ENCODE results near the gene PIGH.

PIGH gene

GRCh38 chr14:67582061-67582460 is 18.0 kb downstream of the PIGH start:
- H3K27ac ChIP-seq: no peak overlapping the region
- no peaks in the 10 kb centered on the region for H3K27me3 ChIP-seq (ENCODE audit: insufficient read depth, low read depth)

GRCh38 chr14:67581643-67582042 is 18.4 kb downstream of the PIGH start:
- Histone ChIP-seq H3K79me2 (ENCODE audit: insufficient read depth, low read depth) (no peaks in the 10 kb centered on the region), H2AFZ (ENCODE audit: low read depth) (no peak overlapping the region), H4K20me1 (ENCODE audit: insufficient read depth) (no peaks in the 10 kb centered on the region), H3K4me3 (IDR thresholded peaks at IDR 0.05; ENCODE audit: insufficient read depth, low read depth, low read length) (no peak overlapping the region), H3K9ac (no peak overlapping the region), H3K27me3 (ENCODE audit: insufficient read depth, low read depth) (no peaks in the 10 kb centered on the region), H3K36me3 (ENCODE audit: insufficient read depth) (no peaks in the 10 kb centered on the region), H3K4me2 (no peak overlapping the region), H3K27ac (no peak overlapping the region), H3K4me1 (ENCODE audit: low read depth, poor library complexity, severe bottlenecking) (no peaks in the 10 kb centered on the region)
- TF ChIP-seq, protein P1, sequence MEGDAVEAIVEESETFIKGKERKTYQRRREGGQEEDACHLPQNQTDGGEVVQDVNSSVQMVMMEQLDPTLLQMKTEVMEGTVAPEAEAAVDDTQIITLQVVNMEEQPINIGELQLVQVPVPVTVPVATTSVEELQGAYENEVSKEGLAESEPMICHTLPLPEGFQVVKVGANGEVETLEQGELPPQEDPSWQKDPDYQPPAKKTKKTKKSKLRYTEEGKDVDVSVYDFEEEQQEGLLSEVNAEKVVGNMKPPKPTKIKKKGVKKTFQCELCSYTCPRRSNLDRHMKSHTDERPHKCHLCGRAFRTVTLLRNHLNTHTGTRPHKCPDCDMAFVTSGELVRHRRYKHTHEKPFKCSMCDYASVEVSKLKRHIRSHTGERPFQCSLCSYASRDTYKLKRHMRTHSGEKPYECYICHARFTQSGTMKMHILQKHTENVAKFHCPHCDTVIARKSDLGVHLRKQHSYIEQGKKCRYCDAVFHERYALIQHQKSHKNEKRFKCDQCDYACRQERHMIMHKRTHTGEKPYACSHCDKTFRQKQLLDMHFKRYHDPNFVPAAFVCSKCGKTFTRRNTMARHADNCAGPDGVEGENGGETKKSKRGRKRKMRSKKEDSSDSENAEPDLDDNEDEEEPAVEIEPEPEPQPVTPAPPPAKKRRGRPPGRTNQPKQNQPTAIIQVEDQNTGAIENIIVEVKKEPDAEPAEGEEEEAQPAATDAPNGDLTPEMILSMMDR (conservative IDR thresholded peaks at IDR 0.05; ENCODE audit: low read depth, low read length): no peak

More at GRCh38 chr14:67582061-67582460, 18.0 kb downstream of the PIGH start:
- no peaks in the 10 kb centered on the region for H4K20me1 ChIP-seq (ENCODE audit: insufficient read depth)
- H3K36me3 ChIP-seq (ENCODE audit: insufficient read depth): no peaks in the 10 kb centered on the region
- TF ChIP-seq, protein P1 (conservative IDR thresholded peaks at IDR 0.05; ENCODE audit: low read depth, low read length): no peak
- no peaks in the 10 kb centered on the region for H3K79me2 ChIP-seq (ENCODE audit: insufficient read depth, low read depth)
- H2AFZ ChIP-seq (ENCODE audit: low read depth): no peak overlapping the region
- no peak overlapping the region for H3K4me2 ChIP-seq
- H3K4me3 ChIP-seq (IDR thresholded peaks at IDR 0.05; ENCODE audit: insufficient read depth, low read depth, low read length): no peak overlapping the region
- H3K4me1 ChIP-seq (ENCODE audit: low read depth, poor library complexity, severe bottlenecking): no peaks in the 10 kb centered on the region
- no peak overlapping the region for H3K9ac ChIP-seq

- Histone ChIP-seq H3K9ac (no peak overlapping the region), H2AFZ (ENCODE audit: low read depth) (no peak overlapping the region), H4K20me1 (ENCODE audit: insufficient read depth) (no peaks in the 10 kb centered on the region), H3K27me3 (ENCODE audit: insufficient read depth, low read depth) (no peaks in the 10 kb centered on the region), H3K4me2 (no peak overlapping the region), H3K4me1 (ENCODE audit: low read depth, poor library complexity, severe bottlenecking) (no peaks in the 10 kb centered on the region), H3K36me3 (ENCODE audit: insufficient read depth) (no peaks in the 10 kb centered on the region), H3K79me2 (ENCODE audit: insufficient read depth, low read depth) (no peaks in the 10 kb centered on the region), H3K27ac (no peak overlapping the region), H3K4me3 (IDR thresholded peaks at IDR 0.05; ENCODE audit: insufficient read depth, low read depth, low read length) (no peak overlapping the region)
- TF ChIP-seq, protein P1 (conservative IDR thresholded peaks at IDR 0.05; ENCODE audit: low read depth, low read length): no peak
Measured at GRCh38 chr14:67580336-67581171, 19.5 kb downstream of the PIGH start.

DNA sequence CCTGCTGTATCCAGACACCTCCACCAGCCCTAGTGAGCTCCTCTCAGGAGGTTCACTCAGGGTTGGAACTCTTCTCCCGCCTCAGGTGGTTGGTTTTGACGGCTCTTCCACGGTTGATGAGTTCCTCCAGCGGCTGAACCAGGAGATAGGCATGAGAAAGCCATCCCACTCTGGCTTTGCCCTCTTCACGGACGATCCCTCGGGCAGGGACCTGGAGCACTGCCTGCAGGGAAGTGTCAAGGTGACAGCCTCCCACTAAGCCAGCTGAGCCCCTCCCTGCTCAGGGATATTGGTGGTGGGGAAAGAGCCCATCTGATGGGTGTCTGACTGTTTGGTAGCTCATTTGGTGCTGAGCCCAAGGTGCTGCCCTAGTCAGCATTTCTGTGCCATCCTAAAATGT is 20.4 kb downstream of the PIGH start:
- H4K20me1 ChIP-seq (ENCODE audit: insufficient read depth): no peaks in the 10 kb centered on the region
- TF ChIP-seq, protein P1 (conservative IDR thresholded peaks at IDR 0.05; ENCODE audit: low read depth, low read length): no peak
- no peak overlapping the region for H3K4me3 ChIP-seq (IDR thresholded peaks at IDR 0.05; ENCODE audit: insufficient read depth, low read depth, low read length)
- H3K36me3 ChIP-seq (ENCODE audit: insufficient read depth): no peaks in the 10 kb centered on the region
- no peak overlapping the region for H2AFZ ChIP-seq (ENCODE audit: low read depth)
- H3K27me3 ChIP-seq (ENCODE audit: insufficient read depth, low read depth): no peaks in the 10 kb centered on the region
- H3K79me2 ChIP-seq (ENCODE audit: insufficient read depth, low read depth): no peaks in the 10 kb centered on the region
- no peaks in the 10 kb centered on the region for H3K4me1 ChIP-seq (ENCODE audit: low read depth, poor library complexity, severe bottlenecking)
- no peak overlapping the region for H3K4me2 ChIP-seq
- no peak overlapping the region for H3K27ac ChIP-seq
- H3K9ac ChIP-seq: no peak overlapping the region

Data from KMS-11 (cell line).